ENCODE data around the gene AQR. TPM values are rescaled to one million over a fixed set of nuclear protein-coding genes. Genes with fewer than 3 reads are reported as not detected.
"Not testable (repeated sequence)": the region's sequence is repeated elsewhere in the genome, so short reads cannot be mapped to it uniquely, and the experiment has no call there.

Gene AQR
- total RNA-seq, 1 experiment from 2014 or later = 45.1 TPM

- DNase-seq (ENCODE audit: low read depth) = no peak
These were observed 15.7 kb downstream of the AQR start for GRCh38 chr15:34953851-34954250.

DNA sequence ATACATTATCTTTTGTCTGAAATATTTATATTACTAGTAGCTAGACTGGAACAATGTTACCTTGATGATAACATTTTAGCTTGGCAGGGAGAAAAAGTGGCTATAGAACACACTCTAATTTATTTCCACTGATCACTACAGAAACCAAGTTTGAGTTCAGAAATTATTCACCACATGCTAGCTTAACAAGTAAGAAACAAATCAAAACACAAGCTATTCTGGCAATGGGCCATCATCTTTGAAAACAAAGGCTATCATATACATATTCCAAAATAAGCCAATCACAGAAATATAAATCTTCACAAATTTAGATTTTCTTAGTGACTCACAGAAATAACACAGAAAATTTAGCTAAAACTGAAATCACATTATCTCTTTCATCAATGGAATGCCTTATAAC lies 17.1 kb downstream of the AQR start:
- no peak for DNase-seq (ENCODE audit: low read depth)

- DNase-seq (ENCODE audit: low read depth) = peak; percentile 28
These were observed 17.5 kb downstream of the AQR start for GRCh38 chr15:34951993-34952392.

DNA sequence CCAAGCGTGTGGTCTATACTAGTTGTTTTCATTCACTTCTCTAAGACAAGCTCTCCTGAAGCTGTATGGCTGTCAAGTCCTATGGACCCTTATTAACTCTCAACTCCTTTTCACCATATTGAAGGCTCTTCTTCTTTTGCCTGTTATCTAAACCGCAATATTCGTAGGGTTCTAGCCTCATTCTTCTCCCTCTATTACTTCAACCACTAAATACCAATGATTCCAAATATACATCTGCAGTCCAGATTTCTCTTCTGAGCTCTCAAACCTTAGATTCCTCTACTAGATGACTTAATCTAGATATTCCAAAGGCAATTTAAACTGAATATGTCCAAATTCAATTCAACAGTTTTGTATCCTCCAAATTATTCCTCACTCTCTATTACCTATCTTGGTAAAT lies 24.6 kb downstream of the AQR start:
- no peak for DNase-seq (ENCODE audit: low read depth)

GRCh38 chr15:34943711-34944110 lies 25.8 kb downstream of the AQR start:
- no peak for DNase-seq (ENCODE audit: low read depth)

DNA sequence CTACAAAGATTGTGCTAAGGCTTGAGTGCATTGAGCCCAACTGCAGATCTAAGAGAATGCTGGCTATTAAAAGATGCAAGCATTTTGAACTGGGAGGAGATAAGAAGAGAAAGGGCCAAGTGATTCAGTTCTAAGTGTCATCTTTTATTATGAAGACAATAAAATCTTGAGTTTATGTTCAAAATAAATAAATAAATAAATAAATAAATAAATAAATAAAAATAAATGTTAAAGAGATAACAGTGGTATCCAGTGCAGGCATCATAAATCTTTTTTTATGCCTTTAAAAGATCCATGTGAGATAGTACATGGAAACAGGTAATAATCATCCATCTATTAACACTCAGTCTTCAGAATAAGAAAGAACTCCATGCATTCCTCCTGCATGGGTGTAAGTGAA lies 26.3 kb downstream of the AQR start:
- not testable (repeated sequence) for DNase-seq (ENCODE audit: low read depth)

GRCh38 chr15:34942363-34942762 lies 27.2 kb downstream of the AQR start:
- no peak for DNase-seq (ENCODE audit: low read depth)

DNA sequence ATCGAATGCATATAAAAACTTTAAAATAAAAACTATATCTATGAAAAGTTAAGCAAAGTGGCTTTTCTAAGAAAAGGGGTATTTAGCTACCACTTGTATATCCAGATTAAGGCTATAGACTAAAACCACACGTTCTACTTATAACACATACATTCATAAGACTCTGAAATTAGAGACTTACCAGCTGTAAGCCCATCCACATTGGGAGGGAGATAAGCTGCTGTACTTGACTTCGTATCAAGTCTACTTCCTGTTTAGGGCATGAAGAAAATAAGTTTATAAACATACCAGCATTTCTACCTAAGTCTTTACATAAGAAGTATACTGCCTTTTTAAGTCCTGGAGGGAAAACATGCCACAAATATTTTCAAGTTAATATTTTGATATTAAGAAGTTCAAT lies 27.7 kb downstream of the AQR start:
- no peak for DNase-seq (ENCODE audit: low read depth)

- no peak for DNase-seq (ENCODE audit: low read depth)
These were observed 28.3 kb downstream of the AQR start for GRCh38 chr15:34941185-34941698.

DNA sequence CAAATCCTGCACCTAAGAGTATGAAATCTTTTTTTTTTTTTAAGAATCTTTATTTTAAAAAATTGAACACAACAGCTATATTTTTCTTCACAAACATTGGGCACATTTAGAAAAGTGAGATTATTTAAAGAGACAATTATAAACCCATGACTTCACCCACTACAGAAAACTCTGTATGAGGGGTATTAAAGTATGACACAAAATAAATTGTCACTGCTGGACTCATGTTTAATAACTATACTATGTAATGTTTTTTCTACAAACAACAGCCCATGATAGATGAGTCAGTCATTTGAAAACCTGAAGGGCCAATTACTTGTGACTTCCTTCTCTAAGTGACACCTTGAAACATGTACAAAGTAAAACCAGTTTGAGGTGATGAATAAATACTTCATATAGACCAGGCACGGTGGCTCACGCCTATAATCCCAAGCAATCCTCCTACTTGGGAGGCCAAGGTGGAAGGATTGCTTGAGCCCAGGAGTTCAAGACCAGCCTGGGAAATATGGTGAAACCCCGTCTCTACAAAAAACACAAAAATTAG lies 36.0 kb downstream of the AQR start:
- no peak for DNase-seq (ENCODE audit: low read depth)

- DNase-seq (ENCODE audit: low read depth) = not testable (repeated sequence)
These were observed 41.2 kb downstream of the AQR start for GRCh38 chr15:34928349-34928748.

- DNase-seq (ENCODE audit: low read depth) = no peak
These were observed 41.8 kb downstream of the AQR start for GRCh38 chr15:34927726-34928125.

- no peak for DNase-seq (ENCODE audit: low read depth)
These were observed 55.2 kb downstream of the AQR start for GRCh38 chr15:34914317-34914716.

DNA sequence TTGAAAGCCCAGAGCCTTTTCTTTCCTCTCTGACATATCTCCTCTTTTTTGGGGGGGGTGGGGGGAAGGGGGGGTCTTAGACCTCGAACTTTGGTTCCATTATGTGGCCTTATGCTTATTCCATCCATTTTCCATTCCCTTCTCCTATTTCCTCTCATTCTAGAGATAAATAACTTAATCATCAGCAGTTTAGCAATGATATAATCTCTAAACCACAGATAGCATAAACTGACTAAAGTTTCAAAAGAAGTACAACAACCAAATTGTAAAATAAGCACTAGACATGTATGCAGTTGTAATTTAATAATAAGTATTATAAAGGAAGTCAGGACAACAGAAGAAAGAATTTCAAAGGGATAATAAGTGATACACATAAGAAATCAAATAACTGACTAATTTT lies 64.5 kb downstream of the AQR start:
- no peak for DNase-seq (ENCODE audit: low read depth)

DNA sequence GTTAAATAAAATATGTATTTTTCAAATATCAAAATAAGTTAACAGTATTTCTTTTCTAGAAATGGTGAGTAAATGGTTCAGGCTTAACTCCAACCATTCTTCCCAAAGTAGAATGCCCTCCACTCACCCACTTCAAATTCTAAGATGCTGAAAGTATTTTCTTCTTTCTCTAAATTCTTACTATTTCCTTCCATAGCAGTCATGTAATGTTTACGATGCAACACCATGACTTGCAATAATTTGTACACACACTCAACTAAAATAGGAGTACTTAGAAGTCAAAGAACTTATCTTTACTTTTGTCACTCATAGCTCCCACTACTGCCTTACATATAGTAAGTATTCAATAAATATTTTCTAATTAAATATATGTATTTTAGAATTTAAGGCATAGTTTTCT lies 65.0 kb downstream of the AQR start:
- DNase-seq (ENCODE audit: low read depth) = no peak

- DNase-seq (ENCODE audit: low read depth) = no peak
These were observed 68.8 kb downstream of the AQR start for GRCh38 chr15:34900748-34901147.

DNA sequence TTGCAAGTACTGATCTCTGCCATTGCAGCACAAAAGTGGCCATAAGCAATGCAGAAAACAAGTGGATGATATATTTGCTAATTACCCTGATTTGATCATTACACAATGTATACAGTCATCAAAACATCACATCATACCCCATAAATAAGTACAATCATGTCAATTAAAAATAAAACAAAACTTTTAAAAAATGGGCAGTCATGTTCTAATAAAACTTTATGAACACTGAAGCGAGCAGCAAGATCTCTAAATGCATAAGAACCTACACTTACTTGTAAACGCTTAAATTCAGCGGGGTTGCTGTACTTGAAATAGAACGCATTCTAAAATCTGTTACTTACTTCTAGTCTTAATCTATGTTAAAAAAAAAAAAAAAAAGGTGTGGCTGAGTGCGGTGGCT lies 73.4 kb downstream of the AQR start:
- DNase-seq (ENCODE audit: low read depth) = no peak

GRCh38 chr15:34893967-34894366 lies 75.6 kb downstream of the AQR start:
- DNase-seq (ENCODE audit: low read depth) = no peak

GRCh38 chr15:34892963-34893591 lies 76.5 kb downstream of the AQR start:
- no peak for DNase-seq (ENCODE audit: low read depth)

- DNase-seq (ENCODE audit: low read depth) = no peak
These were observed 79.1 kb downstream of the AQR start for GRCh38 chr15:34890424-34890823.

- no peak for DNase-seq (ENCODE audit: low read depth)
These were observed 80.1 kb downstream of the AQR start for GRCh38 chr15:34889476-34889875.

DNA sequence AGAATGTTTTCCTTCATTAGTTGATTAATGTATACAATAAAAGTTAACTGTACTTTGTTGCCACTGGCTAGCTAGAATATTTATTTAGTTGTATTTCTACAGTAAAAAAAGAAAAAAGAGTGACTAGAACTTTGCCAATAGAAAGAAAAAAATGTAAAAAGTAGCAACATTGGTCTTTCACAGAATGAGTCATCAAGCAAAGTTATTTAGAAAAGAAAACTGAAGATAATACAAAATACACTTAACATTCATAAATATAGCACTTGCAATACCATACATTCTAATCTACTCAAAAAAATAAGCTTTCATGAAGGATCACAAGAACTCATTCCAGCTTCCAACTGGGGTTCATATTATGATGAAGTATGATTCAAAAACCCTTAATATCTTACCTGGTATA lies 83.4 kb downstream of the AQR start:
- DNase-seq (ENCODE audit: low read depth) = no peak

GRCh38 chr15:34883633-34884032 lies 85.9 kb downstream of the AQR start:
- DNase-seq (ENCODE audit: low read depth) = no peak

DNA sequence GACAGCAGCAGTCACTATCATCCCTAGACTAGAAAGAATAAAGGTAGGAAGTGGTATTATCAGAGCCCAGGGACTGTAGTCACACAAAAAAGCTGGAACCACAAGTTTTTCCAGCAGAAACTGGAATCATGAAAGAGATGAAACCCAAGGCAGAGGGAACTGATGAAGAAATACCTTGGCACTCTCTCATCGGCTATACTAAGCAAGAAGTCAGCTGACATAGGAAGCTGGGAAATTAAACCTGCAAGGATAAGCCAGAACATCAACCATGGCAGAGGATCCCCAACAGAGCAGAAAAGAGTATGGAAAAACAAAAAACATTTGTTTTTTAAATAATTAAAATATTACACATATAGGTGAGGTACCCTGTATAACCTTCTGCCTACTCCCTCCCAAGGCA lies 86.5 kb downstream of the AQR start:
- no peak for DNase-seq (ENCODE audit: low read depth)
